Tongue (tissue), 2 donors: ENCODE measurements around the gene FAIM. TPM values are rescaled to one million over a fixed set of nuclear protein-coding genes. Genes with fewer than 3 reads are reported as not detected.
A peak's percentile ranks its signal among the peaks of the same experiment; 100 is the strongest.
"Not testable (repeated sequence)": the region's sequence is repeated elsewhere in the genome, so short reads cannot be mapped to it uniquely, and the experiment has no call there.

Experiments
- DNase-seq: peaks from one replicate; pipeline ENCODE4 v3.0.0-alpha.2; 2015
- total RNA-seq: library from RNA; depleted of rRNA; stranded (reverse); fragments of >200 nt; gene quantifications from one replicate; pipeline ENCODE4 v1.2.3, GENCODE V29; 2014

The FAIM gene
- total RNA-seq, result 11.6 TPM

DNA sequence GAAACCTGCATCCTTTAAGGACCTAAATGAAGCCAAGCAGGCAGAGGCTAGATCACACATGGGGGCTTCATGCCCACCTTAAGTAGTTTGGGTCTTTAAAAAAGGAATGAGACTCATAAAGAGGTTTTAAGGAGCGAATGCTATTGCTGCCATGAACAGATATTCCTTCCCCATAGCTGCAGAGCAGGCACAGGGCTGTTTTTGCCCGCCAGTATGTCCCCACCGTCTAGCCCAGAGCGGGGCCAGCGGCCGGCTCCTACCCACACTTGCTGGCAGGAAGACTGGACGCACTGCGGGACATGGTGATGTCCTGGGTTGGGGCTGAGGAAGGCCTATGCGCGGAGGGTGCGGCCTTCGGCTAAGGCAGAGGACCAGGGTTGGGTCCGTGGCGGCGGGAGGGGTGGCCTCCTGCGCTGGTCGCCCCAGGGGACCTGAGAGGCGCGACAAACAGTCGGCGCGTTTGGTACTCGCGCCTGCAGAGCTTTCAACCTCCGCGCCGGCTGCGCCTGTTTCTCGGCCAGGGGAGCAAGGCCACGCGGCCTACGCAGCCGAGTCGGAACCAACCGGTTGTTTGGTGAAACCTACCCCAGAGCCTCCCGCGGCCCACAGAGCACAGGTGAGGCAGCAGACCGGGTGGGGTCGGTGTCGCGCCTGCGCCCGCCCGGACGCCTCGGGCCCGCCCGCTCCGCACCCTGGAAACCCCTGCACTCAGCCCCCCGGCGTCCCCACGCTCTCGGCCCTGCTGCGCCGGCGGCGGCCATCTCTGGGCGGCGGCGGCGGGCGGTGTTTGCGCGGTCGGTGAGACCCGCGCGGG, at the start of gene FAIM:
FAIM (plus strand) TSS at position 450 of the 814 bp plus-strand sequence. CDS start 10,956 bp downstream, outside the sequence.
- peak; percentile 82 for DNase-seq

GRCh38 chr3:138559134-138559533, 49.4 kb upstream of the FAIM start:
- DNase-seq, result no peak

GRCh38 chr3:138560501-138560900, 48.1 kb upstream of the FAIM start:
- DNase-seq, result no peak

- not testable (repeated sequence) for DNase-seq
Measured at GRCh38 chr3:138562902-138563301, 45.7 kb upstream of the FAIM start.

DNA sequence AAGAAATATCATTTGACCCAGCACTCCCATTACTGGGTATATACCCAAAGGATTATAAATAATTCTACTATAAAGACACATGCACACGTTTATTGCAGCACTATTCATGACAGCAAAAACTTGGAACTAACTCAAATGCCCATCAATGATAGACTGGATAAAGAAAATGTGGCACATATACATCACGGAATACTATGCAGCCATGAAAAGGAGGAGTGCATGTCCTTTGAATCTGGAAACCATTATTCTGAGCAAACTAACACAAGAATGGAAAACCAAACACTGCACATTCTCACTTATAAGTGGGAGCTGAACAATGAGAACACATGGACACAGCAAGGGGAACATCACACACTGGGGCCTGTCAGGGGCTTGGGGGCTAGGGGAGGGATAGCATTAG, 42.3 kb upstream of the FAIM start:
- not testable (repeated sequence) for DNase-seq

DNA sequence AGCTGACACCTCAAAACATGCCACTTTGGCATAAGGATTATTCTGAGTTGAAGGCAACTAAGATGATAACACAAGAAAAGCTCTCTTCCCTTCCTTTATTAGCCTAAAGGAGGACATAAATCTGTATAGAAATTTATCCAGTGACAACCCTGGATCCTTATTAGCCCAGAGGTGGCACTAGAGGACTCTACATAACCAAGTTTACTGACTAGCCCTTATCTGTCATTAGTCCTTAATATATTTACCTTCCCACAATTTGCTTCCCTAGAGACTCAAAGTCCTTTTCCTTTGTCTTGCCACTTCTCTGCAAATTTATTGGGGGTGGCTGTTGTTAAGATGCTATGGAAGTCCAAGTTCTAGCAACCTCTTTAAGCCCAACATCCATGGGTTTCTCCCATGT, 41.2 kb upstream of the FAIM start:
- no peak for DNase-seq

DNA sequence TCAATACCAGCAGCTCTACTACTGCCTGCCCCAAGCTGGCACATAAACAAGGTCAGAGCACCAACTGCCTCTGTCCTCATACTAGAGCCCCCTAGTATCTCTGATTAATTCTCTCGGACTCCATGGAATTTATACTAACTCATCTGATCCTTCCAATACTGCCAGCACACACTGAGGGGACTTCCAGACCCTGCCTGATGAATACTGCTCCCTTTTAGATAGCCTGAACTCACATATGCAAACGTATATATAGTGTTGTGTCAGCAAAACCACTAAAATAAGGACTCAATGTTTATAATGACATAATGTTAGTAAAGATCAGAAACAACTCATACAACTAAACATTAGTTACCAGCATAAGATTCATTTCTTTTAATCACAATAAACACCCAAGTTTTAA, 39.5 kb upstream of the FAIM start:
- no peak for DNase-seq

- not testable (repeated sequence) for DNase-seq
Measured at GRCh38 chr3:138569624-138570023, 38.9 kb upstream of the FAIM start.

DNA sequence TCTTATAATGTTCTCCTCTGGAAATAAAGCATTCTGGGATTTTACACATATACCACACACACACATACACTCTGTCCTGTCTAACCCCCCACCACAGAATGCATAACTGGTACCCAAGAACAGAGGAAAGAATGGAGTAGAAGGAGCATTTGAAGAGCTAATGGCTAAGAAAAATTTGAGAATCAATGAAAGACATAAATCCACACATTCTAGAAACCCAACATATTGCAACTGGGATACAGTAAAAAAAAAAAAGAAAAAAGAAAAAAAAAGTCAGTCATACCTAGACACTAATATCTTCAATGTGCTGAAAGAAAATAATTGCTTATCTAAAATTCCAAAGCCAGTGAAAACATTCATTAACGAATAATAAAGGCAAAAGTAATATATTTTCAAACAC, 35.4 kb upstream of the FAIM start:
- DNase-seq, result no peak

DNA sequence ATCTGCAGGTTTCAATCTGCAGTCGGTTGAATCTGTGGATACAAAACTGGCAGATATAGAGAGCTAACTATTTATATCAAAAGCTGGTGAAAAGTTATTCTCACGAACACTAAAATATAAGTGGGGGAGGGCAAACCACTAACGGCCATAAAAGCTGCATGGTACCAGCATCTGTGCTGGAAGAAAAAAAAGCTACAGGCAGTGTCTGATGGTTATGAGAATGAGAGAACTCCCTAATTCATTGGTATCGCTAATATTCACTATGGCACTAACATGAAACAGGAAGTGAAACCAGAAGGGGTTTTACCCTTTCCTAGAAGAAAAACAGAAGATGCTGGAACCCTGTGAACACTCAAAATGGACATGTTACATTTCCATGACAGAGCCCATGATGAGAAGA, 30.4 kb upstream of the FAIM start:
- no peak for DNase-seq

- DNase-seq, result no peak
Measured at GRCh38 chr3:138578961-138579574, 29.5 kb upstream of the FAIM start.

GRCh38 chr3:138587374-138587773, 21.2 kb upstream of the FAIM start:
- no peak for DNase-seq

- no peak for DNase-seq
Measured at GRCh38 chr3:138588445-138588844, 20.1 kb upstream of the FAIM start.

DNA sequence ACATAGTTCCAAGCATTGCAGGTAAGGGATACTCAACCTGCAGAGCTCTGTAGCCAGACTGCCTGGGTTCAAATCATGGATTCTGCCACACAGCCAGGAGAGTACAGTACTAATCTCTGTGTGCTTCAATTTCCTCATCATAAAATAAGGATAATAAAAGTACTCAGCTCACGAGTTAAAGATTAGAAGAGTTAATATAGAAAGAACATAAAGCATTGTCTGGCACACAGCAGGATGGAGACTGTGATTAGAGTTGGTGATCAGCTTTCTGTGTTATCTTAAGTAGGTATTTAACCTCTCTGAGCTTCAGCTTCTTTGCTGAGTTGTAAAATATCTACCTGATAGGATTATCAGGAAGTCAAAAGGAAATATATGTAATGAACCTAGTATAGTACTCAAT, 17.2 kb upstream of the FAIM start:
- no peak for DNase-seq

DNA sequence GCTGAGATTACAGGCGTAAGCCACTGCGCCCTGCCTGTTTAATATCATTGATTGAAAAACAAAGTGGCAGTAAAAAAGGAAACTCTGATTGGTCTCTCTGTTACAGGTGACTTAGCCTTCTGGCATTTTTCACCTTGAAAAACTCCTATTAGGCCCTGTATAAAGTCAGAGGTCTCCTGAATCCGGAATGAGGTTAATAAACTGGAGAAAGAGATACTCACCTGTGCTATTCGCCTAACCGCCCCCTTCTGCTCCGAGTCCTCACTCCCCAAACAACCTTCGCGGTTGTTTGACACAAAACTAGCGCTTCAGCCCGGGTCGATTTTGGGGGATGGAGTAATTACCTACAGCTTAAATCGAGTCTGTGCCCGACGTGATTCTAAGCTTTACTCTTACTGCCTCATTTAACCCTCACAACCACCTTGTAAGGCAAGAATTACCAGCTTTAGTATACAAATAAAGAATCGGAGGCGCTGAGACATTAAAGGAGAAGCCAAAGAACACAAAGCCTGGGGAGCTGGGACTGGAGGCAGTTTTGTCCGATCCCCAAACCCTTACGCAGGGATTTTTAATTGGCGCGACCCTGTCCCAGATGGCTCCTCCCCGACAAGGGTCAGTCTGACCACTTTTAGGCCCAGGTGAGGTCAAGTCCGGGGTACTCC, 15.0 kb upstream of the FAIM start:
- no peak for DNase-seq

- peak; percentile 98 for DNase-seq
Measured at GRCh38 chr3:138594150-138594934, 14.2 kb upstream of the FAIM start, which contains the start of gene CEP70. Gene CEP70 (minus strand): TSS chr3:138594260. CDS start chr3:138572927, 21,333 bp downstream.

DNA sequence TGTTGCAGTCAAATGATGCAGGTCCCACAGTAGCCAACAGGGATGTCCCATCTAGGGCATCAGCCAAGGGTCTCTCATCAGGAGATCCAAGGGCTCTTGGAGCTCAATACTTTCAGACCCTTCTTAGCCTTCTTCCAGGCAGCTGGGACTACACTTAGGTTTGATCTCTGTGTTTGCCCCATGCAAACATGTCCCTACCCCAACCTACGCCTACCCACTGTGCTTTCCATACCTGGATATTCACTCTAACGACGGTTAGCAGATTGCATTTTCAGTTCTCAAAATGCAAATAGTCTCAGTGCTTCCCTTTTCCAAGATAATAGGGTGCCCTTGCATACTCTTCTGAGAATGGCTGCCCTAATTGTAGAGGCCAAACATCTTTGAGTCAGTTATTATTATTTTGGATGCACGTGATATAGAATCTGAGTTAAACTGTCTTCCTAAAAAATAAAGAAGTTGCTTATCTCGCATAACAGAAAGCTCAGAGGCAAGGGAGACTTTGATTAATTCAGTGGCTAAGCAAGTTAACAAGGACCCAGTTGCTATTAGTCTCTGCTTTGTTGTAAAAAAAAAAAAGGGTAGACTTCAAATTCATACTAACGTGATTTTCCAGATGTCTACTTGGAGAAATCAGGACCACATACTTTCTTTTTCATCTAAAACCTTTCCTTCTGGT, 13.5 kb upstream of the FAIM start:
- no peak for DNase-seq

GRCh38 chr3:138597186-138597976, 11.2 kb upstream of the FAIM start:
- DNase-seq, result not testable (repeated sequence)

GRCh38 chr3:138598534-138598933, 10.0 kb upstream of the FAIM start:
- DNase-seq, result no peak

GRCh38 chr3:138600100-138600745, 8.3 kb upstream of the FAIM start:
- no peak for DNase-seq
